Keratinocyte (primary cell): ENCODE measurements around the gene KRTAP2-1. TPM values are rescaled to one million over a fixed set of nuclear protein-coding genes. Genes with fewer than 3 reads are reported as not detected.
"Not testable (repeated sequence)": the region's sequence is repeated elsewhere in the genome, so short reads cannot be mapped to it uniquely, and the experiment has no call there.

ENCODE experiments used
- DNase-seq: peaks from one replicate; pipeline ENCODE4 v3.0.0-alpha.2; 2011; ENCODE audit warnings: low read depth, missing footprints, low spot score
- FAIRE-seq: peaks from 2 replicates; lab custom pipeline; 2011; peaks lifted over from hg19 to GRCh38; lab: Jason Lieb, UNC
- H2AFZ ChIP-seq: 2 replicates; pipeline ENCODE4 v1.6.0; 2012; ENCODE audit warnings: low read length, control low read depth, inconsistent platforms; ENCODE audit not compliant: control insufficient read depth
- H3K27ac ChIP-seq: 2 replicates; pipeline ENCODE4 v1.5.1; 2011; ENCODE audit warnings: low read length; ENCODE audit not compliant: control insufficient read depth, insufficient read depth
- H3K27me3 ChIP-seq: 3 replicates; pipeline ENCODE4 v1.6.0; 2011; ENCODE audit warnings: low read length; ENCODE audit not compliant: control insufficient read depth, insufficient read depth; ENCODE audit errors: extremely low read depth
- H3K36me3 ChIP-seq, 2 experiments: 2 replicates in 1 of 2; 3 replicates in 1 of 2; pipeline ENCODE4 v1.5.1; 2011; ENCODE audit warnings: low read length in 2 of 2, mild to moderate bottlenecking in 1 of 2; ENCODE audit not compliant: control insufficient read depth in 2 of 2, insufficient read depth in 2 of 2; ENCODE audit errors: extremely low read depth in 1 of 2
- H3K4me1 ChIP-seq: 3 replicates; pipeline ENCODE4 v1.5.1; 2011; ENCODE audit warnings: low read length; ENCODE audit not compliant: control insufficient read depth, insufficient read depth; ENCODE audit errors: extremely low read depth
- H3K4me2 ChIP-seq: 3 replicates; pipeline ENCODE4 v1.6.0; 2011; ENCODE audit warnings: low read depth, low read length; ENCODE audit not compliant: control insufficient read depth, insufficient read depth; ENCODE audit errors: extremely low read depth
- H3K4me3 ChIP-seq, 3 experiments: fragments of 200-600 bp in 1 of 3; sonication (generic) in 1 of 3; 2 replicates in 2 of 3; 3 replicates in 1 of 3; pipeline ENCODE4 v1.5.1; 2011 to 2016; ENCODE audit warnings: low read length in 3 of 3, mild to moderate bottlenecking in 3 of 3, control low read depth in 2 of 3, inconsistent platforms in 1 of 3, low read depth in 1 of 3, mixed read lengths in 1 of 3, mixed run types in 1 of 3, moderate library complexity in 1 of 3; ENCODE audit not compliant: control insufficient read depth in 2 of 3, insufficient read depth in 2 of 3; ENCODE audit errors: extremely low read depth in 1 of 3
- H3K79me2 ChIP-seq: 2 replicates; pipeline ENCODE4 v1.6.0; 2012; ENCODE audit warnings: low read length; ENCODE audit not compliant: control insufficient read depth, insufficient read depth
- H3K9ac ChIP-seq: 3 replicates; pipeline ENCODE4 v1.6.0; 2011; ENCODE audit warnings: low read length; ENCODE audit not compliant: control insufficient read depth, insufficient read depth; ENCODE audit errors: extremely low read depth
- H3K9me1 ChIP-seq: 3 replicates; pipeline ENCODE4 v1.6.0; 2011; ENCODE audit warnings: low read length; ENCODE audit not compliant: control insufficient read depth, insufficient read depth; ENCODE audit errors: extremely low read depth
- H3K9me3 ChIP-seq: 2 replicates; pipeline ENCODE4 v1.5.1; 2012; ENCODE audit warnings: low read depth, low read length; ENCODE audit not compliant: control insufficient read depth
- H4K20me1 ChIP-seq: 3 replicates; pipeline ENCODE4 v1.6.0; 2011; ENCODE audit warnings: low read length; ENCODE audit not compliant: control insufficient read depth, insufficient read depth; ENCODE audit errors: extremely low read depth
- EZH2 ChIP-seq: IDR thresholded peaks from one replicate; pipeline ENCODE4 v1.6.1; 2012; ENCODE audit warnings: inconsistent platforms, mild to moderate bottlenecking, low read length, moderate library complexity
- dilution Hi-C: fragments of 300-500 bp; cut with MboI; formaldehyde crosslinking; loops from one replicate; pipeline ENCODE4 v1.7.0; 2020; ENCODE audit warnings: low sequenced_read_pairs; ENCODE audit not compliant: extremely low pct_ligation_motif_present
- polyA plus RNA-seq, 5 experiments: library from polyadenylated mRNA; depleted of rRNA in 3 of 5; stranded (reverse) in 3 of 5; stranded (forward) in 1 of 5; unstranded in 1 of 5; fragments of >200 nt; gene quantifications; 1 replicate in 1 of 5; 2 replicates in 3 of 5; 3 replicates in 1 of 5; pipeline versions ENCODE4 v1.2.1 to v1.2.3, GENCODE V29; 2011 to 2012; ENCODE audit warnings: missing spikeins in 2 of 5, low read depth in 1 of 5, low replicate concordance in 1 of 5
- TF ChIP-seq, protein P1 (sequence below), 3 experiments: IDR thresholded peaks in 1 of 3; conservative IDR thresholded peaks in 1 of 3; optimal IDR thresholded peaks in 1 of 3; 2 replicates in 2 of 3; 3 replicates in 1 of 3; pipeline versions ENCODE3 to v1.5.1; 2011; ENCODE audit warnings: low read length in 3 of 3, mild to moderate bottlenecking in 3 of 3, moderate library complexity in 2 of 3, control low read depth in 1 of 3, inconsistent platforms in 1 of 3; ENCODE audit not compliant: insufficient read depth in 2 of 3; ENCODE audit errors: extremely low read depth in 1 of 3

The KRTAP2-1 gene
- polyA plus RNA-seq, 1 donor (not counting 4 experiments of a cell fraction or from before 2014, with no cell fraction given): not detected

DNA sequence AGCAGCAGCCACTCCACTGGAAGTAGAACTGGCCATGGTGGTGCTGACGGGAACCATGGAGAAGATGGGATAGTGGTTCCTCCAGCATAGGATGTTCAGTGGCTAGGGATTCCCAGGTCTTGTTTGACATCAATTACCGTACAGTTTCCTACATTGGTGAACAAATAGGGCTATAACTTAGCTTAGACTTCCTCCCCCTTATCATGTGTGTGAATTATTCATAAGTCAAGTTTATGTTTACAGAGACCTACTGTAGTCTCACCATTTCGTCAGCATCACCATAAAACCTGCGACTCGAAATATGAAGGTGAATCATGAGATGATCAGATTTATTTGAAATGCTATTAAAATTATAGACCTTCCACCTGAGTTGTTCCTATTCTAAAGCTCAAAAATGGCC, 11.6 kb upstream of the KRTAP2-1 start:
- Histone ChIP-seq H3K27me3 (no peaks in the 10 kb centered on the region), H3K4me2 (no peak overlapping the region), H3K36me3 (no peaks in the 10 kb centered on the region), H2AFZ (no peak overlapping the region), H3K4me1 (peaks cover 32% of the 10 kb centered on the region), H3K9ac (no peak overlapping the region), H3K4me3 (no peak overlapping the region), H3K9me3 (no peaks in the 10 kb centered on the region), H3K9me1 (no peaks in the 10 kb centered on the region), H3K27ac (no peak overlapping the region), H3K79me2 (no peaks in the 10 kb centered on the region), H4K20me1 (no peaks in the 10 kb centered on the region)
- DNase-seq (no peak), FAIRE-seq (peak; percentile 79)
- no peak for TF ChIP-seq EZH2
- TF ChIP-seq, protein P1, sequence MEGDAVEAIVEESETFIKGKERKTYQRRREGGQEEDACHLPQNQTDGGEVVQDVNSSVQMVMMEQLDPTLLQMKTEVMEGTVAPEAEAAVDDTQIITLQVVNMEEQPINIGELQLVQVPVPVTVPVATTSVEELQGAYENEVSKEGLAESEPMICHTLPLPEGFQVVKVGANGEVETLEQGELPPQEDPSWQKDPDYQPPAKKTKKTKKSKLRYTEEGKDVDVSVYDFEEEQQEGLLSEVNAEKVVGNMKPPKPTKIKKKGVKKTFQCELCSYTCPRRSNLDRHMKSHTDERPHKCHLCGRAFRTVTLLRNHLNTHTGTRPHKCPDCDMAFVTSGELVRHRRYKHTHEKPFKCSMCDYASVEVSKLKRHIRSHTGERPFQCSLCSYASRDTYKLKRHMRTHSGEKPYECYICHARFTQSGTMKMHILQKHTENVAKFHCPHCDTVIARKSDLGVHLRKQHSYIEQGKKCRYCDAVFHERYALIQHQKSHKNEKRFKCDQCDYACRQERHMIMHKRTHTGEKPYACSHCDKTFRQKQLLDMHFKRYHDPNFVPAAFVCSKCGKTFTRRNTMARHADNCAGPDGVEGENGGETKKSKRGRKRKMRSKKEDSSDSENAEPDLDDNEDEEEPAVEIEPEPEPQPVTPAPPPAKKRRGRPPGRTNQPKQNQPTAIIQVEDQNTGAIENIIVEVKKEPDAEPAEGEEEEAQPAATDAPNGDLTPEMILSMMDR (optimal IDR thresholded peaks at IDR 0.05 in 1 of 3, IDR thresholded peaks at IDR 0.05 in 1 of 3, conservative IDR thresholded peaks at IDR 0.05 in 1 of 3; ENCODE audit: extremely low read depth in 1 of 3, insufficient read depth in 2 of 3, low read length in 3 of 3): no peak
- dilution Hi-C loops: no loop called here

DNA sequence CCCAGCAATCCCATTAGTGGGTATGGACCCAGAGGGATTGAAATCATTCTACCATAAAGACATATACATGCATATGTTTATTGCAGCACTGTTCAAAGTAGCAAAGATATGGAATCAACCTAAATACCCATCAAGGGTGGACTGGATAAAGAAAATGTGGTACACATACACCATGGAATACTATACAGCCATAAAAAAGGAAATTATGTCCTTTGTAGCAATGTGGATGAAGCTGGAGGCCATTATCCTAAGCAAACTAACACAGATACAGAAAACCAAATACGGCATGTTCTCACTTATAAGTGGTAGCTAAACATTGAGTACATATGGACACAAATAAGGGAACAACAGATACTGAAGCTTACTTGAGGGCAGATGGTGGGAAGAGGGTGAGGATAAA, 10.4 kb upstream of the KRTAP2-1 start:
- no peak overlapping the region for H3K9ac ChIP-seq
- DNase-seq: no peak
- H3K27ac ChIP-seq: no peak overlapping the region
- H3K4me1 ChIP-seq: peaks cover 31% of the 10 kb centered on the region
- FAIRE-seq: peak; percentile 68
- H4K20me1 ChIP-seq: no peaks in the 10 kb centered on the region
- H2AFZ ChIP-seq: no peak overlapping the region
- no peak for TF ChIP-seq EZH2
- TF ChIP-seq, protein P1 (optimal IDR thresholded peaks at IDR 0.05 in 1 of 3, IDR thresholded peaks at IDR 0.05 in 1 of 3, conservative IDR thresholded peaks at IDR 0.05 in 1 of 3; ENCODE audit: extremely low read depth in 1 of 3, insufficient read depth in 2 of 3, low read length in 3 of 3): no peak
- H3K9me1 ChIP-seq: no peaks in the 10 kb centered on the region
- H3K9me3 ChIP-seq: no peaks in the 10 kb centered on the region
- no peaks in the 10 kb centered on the region for H3K27me3 ChIP-seq
- H3K4me3 ChIP-seq: no peak overlapping the region
- no peak overlapping the region for H3K4me2 ChIP-seq
- dilution Hi-C loops: no loop called here
- no peaks in the 10 kb centered on the region for H3K79me2 ChIP-seq
- H3K36me3 ChIP-seq: no peaks in the 10 kb centered on the region

DNA sequence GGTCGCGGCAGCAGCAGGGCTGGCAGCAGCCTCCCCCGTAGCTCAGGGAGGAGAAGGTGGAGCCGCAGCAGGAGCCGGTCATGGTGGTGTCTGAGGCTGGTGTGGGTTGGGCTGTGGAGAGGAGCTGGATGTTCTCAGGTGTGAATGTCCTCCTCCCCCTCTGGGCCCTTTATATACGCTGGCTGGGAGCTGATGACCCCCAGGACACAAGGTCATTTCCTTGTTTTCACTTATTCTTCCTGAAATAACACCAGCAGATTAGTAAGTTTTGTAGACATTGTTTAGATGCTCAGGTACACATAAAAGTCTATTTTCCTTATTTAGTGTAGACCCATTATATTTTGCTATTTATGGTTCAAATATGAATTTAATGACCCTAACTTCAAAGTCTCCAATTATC, 8.0 kb upstream of the KRTAP2-1 start, which contains the start of gene KRTAP2-2:
Gene KRTAP2-2, minus strand, starts transcription at position 101 of the 400 bp plus-strand sequence. Its CDS starts 19 bp downstream, at position 82.
- not testable (repeated sequence) for H3K4me3 ChIP-seq

DNA sequence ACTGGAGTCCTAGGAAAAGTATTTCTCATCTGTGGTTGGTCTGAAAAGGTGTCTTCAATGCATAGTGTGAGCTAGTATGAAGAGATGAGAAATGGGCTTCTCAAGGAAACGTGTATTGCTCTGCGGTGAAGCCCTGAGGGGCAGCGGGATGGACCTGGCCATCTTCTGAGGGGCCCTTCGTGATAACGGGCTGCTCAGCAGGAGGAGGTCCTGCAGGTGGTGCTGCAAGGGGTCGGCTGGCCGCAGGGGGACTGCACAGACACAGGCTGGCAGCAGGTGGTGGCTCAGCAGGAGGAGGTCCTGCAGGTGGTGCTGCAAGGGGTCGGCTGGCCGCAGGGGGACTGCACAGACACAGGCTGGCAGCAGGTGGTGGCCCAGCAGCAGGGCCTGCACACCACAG, 7.4 kb upstream of the KRTAP2-1 start:
- dilution Hi-C loops, H4K20me1 ChIP-seq, H2AFZ ChIP-seq, H3K27me3 ChIP-seq, H3K9me1 ChIP-seq, H3K4me1 ChIP-seq, H3K9ac ChIP-seq, DNase-seq, H3K4me2 ChIP-seq, H3K9me3 ChIP-seq, H3K4me3 ChIP-seq, H3K36me3 ChIP-seq, H3K79me2 ChIP-seq, H3K27ac ChIP-seq, FAIRE-seq: not testable (repeated sequence)

More for the DNA sequence above, 8.0 kb upstream of the KRTAP2-1 start, which contains the start of gene KRTAP2-2:
- H3K9me3 ChIP-seq, H4K20me1 ChIP-seq, H3K27me3 ChIP-seq, H3K4me2 ChIP-seq, dilution Hi-C loops, H3K9ac ChIP-seq, H3K36me3 ChIP-seq, H3K9me1 ChIP-seq, H3K27ac ChIP-seq, DNase-seq, H2AFZ ChIP-seq, FAIRE-seq, H3K4me1 ChIP-seq, H3K79me2 ChIP-seq: not testable (repeated sequence)
